Neural crest cell (in vitro differentiated cells): ENCODE measurements around the gene KCNAB2. TPM values are rescaled to one million over a fixed set of nuclear protein-coding genes. Genes with fewer than 3 reads are reported as not detected.

ENCODE experiments used
- DNase-seq: peaks from one replicate; pipeline ENCODE4 v3.0.0; 2021; ENCODE audit warnings: low read depth, mixed read lengths, low spot score
- H3K27ac Mint-ChIP-seq: one replicate; pipeline ENCODE4 v1.8.0; 2021; ENCODE audit warnings: mild to moderate bottlenecking, mixed read lengths; ENCODE audit not compliant: unreplicated experiment
- H3K27me3 Mint-ChIP-seq: 2 replicates; pipeline ENCODE4 v1.8.0; 2021; ENCODE audit warnings: low read depth, mild to moderate bottlenecking, mixed read lengths
- H3K36me3 Mint-ChIP-seq: 2 replicates; pipeline ENCODE4 v1.8.0; 2021; ENCODE audit warnings: low read depth, mild to moderate bottlenecking, mixed read lengths
- H3K4me1 Mint-ChIP-seq: 2 replicates; pipeline ENCODE4 v1.8.0; 2021; ENCODE audit warnings: mixed read lengths
- H3K4me3 Mint-ChIP-seq: one replicate; pipeline ENCODE4 v1.8.0; 2021; ENCODE audit warnings: mild to moderate bottlenecking, mixed read lengths
- H3K9me3 Mint-ChIP-seq: 2 replicates; pipeline ENCODE4 v1.8.0; 2021; ENCODE audit warnings: mixed read lengths
- CTCF ChIP-seq: fragments of 200-600 bp; sonication (generic); conservative IDR thresholded peaks from 2 replicates; pipeline ENCODE4 v1.5.0; 2021; ENCODE audit warnings: antibody characterized with exemption, mild to moderate bottlenecking
- total RNA-seq: library from RNA; stranded (reverse); gene quantifications from 2 replicates; pipeline ENCODE4 v1.2.1, GENCODE V29; 2021

The KCNAB2 gene
- total RNA-seq, 1 donor from 2014 or later = 8.3 TPM

DNA sequence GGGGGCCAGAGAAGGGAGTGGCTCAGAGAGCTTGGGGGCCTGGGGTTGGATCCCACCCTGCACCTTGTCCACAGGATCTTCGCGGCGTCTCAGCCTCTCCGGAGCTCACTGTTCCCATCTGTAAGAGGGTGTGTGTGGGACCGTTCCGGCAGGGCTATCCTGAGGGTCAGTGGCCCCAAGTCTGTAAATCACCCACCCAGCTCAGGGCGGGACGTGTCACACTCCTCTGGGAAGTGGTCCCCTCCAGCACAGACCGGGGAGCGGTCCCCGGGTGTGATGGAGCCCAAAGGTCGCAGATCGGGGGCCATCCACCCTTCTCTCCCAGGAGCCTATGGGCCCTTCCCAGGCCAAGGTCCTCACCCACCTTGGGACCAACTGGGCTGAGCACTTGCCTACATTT, 40.0 kb downstream of the KCNAB2 start:
- Mint-ChIP-seq H3K27ac (no peak overlapping the region), H3K9me3 (no peaks in the 10 kb centered on the region), H3K4me1 (peaks cover 17% of the 10 kb centered on the region), H3K27me3 (no peaks in the 10 kb centered on the region), H3K36me3 (no peaks in the 10 kb centered on the region), H3K4me3 (no peak overlapping the region)
- no peak for TF ChIP-seq CTCF
- no peak for DNase-seq

DNA sequence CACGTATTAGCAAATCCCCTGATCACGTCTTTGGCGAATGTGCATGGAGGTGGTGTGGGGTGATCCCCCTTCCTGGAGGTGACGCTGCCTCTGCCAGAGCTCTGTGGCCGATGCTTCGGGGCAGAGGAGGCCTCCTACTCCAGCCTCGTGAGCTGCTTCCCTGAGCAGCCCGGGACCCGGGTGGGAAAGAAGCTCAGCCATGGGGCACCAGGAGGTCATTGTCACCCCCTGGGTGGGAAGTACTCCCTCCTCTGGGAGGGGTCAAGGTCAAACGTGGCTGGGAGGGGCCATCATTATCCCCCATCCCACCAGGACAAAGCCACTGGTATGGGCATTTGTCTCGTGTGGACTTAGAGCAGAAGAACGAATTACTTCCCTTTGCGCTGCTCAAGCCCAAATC, 40.7 kb downstream of the KCNAB2 start:
- Mint-ChIP-seq H3K4me3 (no peak overlapping the region), H3K27ac (peak overlapping the region; percentile 62)

DNA sequence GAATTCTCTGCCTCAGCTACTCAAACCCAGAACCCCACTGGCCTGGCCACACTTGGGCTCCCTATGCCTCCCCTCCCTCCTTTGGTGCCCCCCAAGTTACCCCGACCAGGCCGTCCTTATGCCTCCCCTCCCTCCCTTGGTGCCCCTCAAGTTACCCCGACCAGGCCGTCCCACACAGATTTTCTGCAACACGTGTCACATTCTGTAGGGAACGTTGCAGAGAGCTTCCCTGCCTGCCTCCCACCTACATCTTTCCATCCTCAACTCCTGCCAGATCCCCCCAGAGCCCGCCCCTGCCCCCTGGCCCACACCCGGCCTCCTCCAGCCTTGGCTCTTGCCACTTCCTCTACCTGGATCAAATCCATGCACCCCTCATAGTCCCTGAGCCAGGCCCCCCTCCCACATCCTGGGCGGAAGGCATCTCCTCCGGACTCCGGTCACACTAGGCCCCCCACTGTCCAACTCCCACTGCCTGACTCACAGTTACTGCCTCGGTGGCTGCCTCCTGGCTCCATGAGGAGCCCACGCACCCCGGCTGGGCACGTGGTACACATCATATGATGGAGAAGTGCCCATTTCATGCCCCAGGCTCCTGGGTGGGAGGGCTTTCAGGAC, 41.2 kb downstream of the KCNAB2 start:
- no peak overlapping the region for H3K4me3 Mint-ChIP-seq
- H3K36me3 Mint-ChIP-seq = no peaks in the 10 kb centered on the region
- TF ChIP-seq CTCF = no peak
- peaks cover 17% of the 10 kb centered on the region for H3K4me1 Mint-ChIP-seq
- no peaks in the 10 kb centered on the region for H3K9me3 Mint-ChIP-seq
- DNase-seq = no peak
- H3K27me3 Mint-ChIP-seq = no peaks in the 10 kb centered on the region
- H3K27ac Mint-ChIP-seq = peak overlapping the region; percentile 75

More for the DNA sequence above, 40.7 kb downstream of the KCNAB2 start:
- no peak for DNase-seq
- Mint-ChIP-seq H3K4me1 (peaks cover 17% of the 10 kb centered on the region), H3K36me3 (no peaks in the 10 kb centered on the region), H3K27me3 (no peaks in the 10 kb centered on the region), H3K9me3 (no peaks in the 10 kb centered on the region)
- no peak for TF ChIP-seq CTCF

- no peaks in the 10 kb centered on the region for H3K27me3 Mint-ChIP-seq
- peaks cover 13% of the 10 kb centered on the region for H3K4me1 Mint-ChIP-seq
- no peak for DNase-seq
- no peaks in the 10 kb centered on the region for H3K9me3 Mint-ChIP-seq
- no peak overlapping the region for H3K27ac Mint-ChIP-seq
- no peak for TF ChIP-seq CTCF
- no peak overlapping the region for H3K4me3 Mint-ChIP-seq
- no peaks in the 10 kb centered on the region for H3K36me3 Mint-ChIP-seq
Observed at GRCh38 chr1:6087377-6087772, 41.7 kb downstream of the KCNAB2 start.

DNA sequence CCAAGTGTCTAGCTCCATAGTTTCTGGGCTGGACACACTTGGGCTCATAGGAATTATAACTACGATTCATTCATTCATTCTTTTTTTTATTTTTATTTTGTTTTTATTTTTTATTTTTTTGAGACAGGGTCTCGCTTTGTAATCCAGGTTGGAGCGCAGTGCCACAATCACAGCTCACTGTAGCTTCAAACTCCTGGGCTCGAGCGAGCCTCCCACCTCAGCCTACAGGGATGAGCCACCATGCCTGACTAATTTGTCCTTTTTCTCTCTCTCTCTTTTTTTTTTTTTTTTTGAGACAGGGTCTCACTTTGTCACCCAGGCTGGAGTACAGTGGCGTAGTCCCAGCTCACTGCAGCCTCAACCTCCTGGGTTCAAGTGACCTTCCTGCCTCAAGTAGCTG, 42.3 kb downstream of the KCNAB2 start:
- DNase-seq = no peak
- TF ChIP-seq CTCF = no peak
- Mint-ChIP-seq H3K4me1 (peaks cover 10% of the 10 kb centered on the region), H3K36me3 (no peaks in the 10 kb centered on the region), H3K27ac (no peak overlapping the region), H3K9me3 (no peaks in the 10 kb centered on the region), H3K27me3 (no peaks in the 10 kb centered on the region), H3K4me3 (no peak overlapping the region)
